GM12873 (cell line): ENCODE measurements around the gene EEF1AKMT3.
A peak's percentile ranks its signal among the peaks of the same experiment; 100 is the strongest.

Source experiments
- CTCF ChIP-seq: IDR thresholded peaks from 2 replicates; pipeline ENCODE4 v1.5.1; 2012; ENCODE audit warnings: low read depth, mild to moderate bottlenecking, moderate library complexity, low read length, control low read depth; ENCODE audit not compliant: insufficient read depth; ENCODE audit errors: missing control alignments

The EEF1AKMT3 gene

GRCh38 chr12:57726151-57726883, 46.1 kb upstream of the EEF1AKMT3 start:
- peak; percentile 34 for TF ChIP-seq CTCF

- no peak for TF ChIP-seq CTCF
Measured at GRCh38 chr12:57726884-57727757, 45.3 kb upstream of the EEF1AKMT3 start.

- TF ChIP-seq CTCF = no peak
Measured at GRCh38 chr12:57727758-57728395, 44.5 kb upstream of the EEF1AKMT3 start.

- no peak for TF ChIP-seq CTCF
Measured at GRCh38 chr12:57729321-57729844, 43.0 kb upstream of the EEF1AKMT3 start.

- no peak for TF ChIP-seq CTCF
Measured at GRCh38 chr12:57730336-57731067, 41.9 kb upstream of the EEF1AKMT3 start.

GRCh38 chr12:57731411-57732080, 40.9 kb upstream of the EEF1AKMT3 start:
- TF ChIP-seq CTCF = no peak
